Activated T-cell treated with anti-CD3 and anti-CD28 coated beads for 4 hours (primary cell): Measurements from ENCODE around the gene RXFP2.

Experiments
- DNase-seq: peaks from one replicate; pipeline ENCODE4 v3.0.0-alpha.2; 2020

Gene RXFP2

GRCh38 chr13:31843044-31843443, 103.7 kb downstream of the RXFP2 start:
- no peak for DNase-seq

GRCh38 chr13:31846182-31846938, 107.0 kb downstream of the RXFP2 start:
- DNase-seq, result peak; percentile 41

GRCh38 chr13:31846961-31847752, 107.8 kb downstream of the RXFP2 start:
- DNase-seq, result no peak

GRCh38 chr13:31848621-31849020, 109.3 kb downstream of the RXFP2 start:
- no peak for DNase-seq

GRCh38 chr13:31849206-31849605, 109.9 kb downstream of the RXFP2 start:
- DNase-seq, result no peak

- no peak for DNase-seq
Measured at GRCh38 chr13:31850041-31850555, 110.8 kb downstream of the RXFP2 start.

GRCh38 chr13:31851216-31851615, 111.9 kb downstream of the RXFP2 start:
- DNase-seq, result no peak
